ENCODE measurements around the gene ATP5PB.
A peak's percentile ranks its signal among the peaks of the same experiment; 100 is the strongest.

The ATP5PB gene, protein sequence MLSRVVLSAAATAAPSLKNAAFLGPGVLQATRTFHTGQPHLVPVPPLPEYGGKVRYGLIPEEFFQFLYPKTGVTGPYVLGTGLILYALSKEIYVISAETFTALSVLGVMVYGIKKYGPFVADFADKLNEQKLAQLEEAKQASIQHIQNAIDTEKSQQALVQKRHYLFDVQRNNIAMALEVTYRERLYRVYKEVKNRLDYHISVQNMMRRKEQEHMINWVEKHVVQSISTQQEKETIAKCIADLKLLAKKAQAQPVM

GRCh38 chr1:111448918-111449702 is at the start of gene ATP5PB, which contains the start of gene WDR77:
Gene ATP5PB, plus strand, starts transcription at chr1:111449464. Its CDS starts 78 bp downstream, at chr1:111449542.
Gene WDR77, minus strand, starts transcription at chr1:111449256. Its CDS starts 87 bp downstream, at chr1:111449169.
- peak within 1 kb of the TSS; percentile 88 for H3K4me3 ChIP-seq (ENCODE audit: low read depth, low read length)

DNA sequence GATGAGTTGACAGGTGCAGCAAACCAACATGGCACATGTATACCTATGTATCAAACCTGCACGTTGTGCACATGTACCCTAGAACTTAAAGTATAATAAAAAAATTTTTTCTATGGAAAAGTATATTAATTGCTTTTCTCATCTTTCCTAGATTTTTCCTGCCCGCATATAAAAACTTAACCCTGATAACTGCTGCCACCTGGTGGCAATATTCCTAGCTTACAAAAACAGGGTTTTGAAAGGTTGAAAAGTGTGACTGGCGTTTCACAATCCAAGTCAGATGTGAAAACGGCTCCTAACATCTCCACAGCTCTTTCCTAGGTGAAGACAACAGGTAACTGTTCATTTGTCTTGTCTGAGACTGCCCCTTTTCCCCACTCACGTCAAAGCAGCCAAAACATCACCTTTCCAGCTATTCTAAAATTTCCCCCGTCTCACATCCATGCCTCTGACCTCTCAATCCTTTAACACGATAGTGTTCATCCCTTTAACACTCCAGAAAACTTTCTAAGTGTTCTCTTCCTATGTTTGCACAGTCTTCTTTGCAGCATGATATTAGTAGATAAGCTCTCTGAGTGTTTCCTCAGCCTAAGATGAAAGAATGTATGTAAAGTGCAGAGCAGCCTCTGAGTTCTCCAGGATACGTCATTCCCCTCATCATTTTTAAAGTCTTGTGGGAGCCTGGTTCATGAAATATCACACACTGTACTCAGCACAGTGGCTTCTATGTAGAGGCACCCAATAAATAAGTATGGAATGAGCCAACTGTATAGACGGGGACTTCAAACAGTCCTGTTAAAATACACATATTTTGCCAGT is 49.3 kb upstream of the ATP5PB start:
- H3K4me3 ChIP-seq (ENCODE audit: low read depth, low read length) = no peak overlapping the region

DNA sequence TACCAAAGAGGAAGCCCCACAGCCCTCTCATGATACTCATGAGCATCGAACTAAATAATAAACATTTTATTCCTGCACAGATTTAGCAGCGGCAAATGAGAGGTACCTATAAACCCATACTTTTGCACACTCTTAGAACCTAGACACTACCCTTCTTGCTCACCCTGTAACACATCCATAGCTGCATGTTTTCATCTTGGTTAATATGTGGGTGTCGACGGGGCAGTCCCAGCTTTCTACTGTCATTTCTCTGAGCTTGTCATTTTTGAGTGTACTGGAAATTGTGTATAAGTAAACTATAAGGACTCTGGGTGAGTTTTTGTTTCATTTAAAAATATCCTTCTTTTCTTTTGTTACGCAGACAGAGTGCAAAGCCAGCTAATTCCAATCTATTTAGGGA is 47.2 kb upstream of the ATP5PB start:
- H3K4me3 ChIP-seq (ENCODE audit: low read depth, low read length) = no peak overlapping the region

DNA sequence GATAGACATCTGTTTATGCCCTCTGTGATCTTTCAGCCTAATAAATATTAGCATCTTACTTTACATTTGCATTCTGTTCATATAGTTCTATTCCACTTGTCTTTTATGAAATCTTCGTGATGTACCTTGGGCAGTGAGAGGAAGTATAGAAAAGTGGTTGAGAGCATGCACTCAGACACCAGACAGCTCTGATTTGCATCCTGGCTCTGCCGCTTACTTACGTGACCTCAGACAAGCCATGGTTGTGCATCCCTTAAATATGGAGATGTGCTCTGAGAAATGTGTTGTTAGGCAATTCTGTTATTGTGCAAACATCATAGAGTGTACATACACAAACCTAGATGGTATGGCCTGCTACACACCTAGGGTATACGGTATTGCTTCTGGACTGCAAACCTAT is 44.7 kb upstream of the ATP5PB start:
- no peak overlapping the region for H3K4me3 ChIP-seq (ENCODE audit: low read depth, low read length)

DNA sequence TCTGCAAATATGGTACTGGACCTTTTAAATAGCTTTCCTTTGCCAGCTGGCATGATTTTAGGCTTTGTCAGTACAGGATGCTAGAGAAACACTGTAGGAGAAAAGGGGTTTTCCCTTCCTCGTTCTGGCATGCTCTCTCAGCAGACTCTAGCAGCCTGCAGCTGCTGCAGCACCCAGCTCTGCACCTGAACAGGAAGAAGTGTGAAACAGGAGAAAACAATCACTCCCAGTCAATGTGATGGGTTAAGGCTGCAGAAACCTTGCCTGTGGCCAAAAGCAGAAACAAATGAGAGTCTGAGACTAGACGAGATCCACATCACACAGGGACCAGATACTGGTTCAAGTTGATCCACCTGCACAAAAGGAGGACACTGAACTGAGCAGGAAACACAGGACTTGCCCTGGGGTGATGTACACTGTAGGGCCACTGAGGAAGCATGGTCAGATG is 42.9 kb upstream of the ATP5PB start:
- no peak overlapping the region for H3K4me3 ChIP-seq (ENCODE audit: low read depth, low read length)

DNA sequence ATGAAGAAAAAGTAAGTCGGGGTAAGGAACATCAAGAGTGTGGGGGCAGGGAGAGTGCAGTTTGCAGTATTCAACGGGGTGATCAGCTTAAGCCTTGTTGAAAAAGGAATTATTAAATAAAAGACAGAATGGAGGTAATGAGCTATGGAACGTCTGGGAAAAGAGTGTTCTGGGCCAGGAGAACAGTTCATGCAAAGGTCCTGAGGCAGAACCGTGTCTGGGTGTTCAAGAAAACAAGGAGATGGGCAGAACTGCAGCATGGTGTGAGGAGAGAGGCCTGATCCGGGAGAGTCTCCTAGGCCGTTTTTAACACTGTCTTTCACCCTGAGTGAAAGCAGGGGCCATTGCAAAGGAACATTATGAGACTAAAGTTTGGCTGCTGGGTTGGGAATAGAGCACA is 42.0 kb upstream of the ATP5PB start:
- no peak overlapping the region for H3K4me3 ChIP-seq (ENCODE audit: low read depth, low read length)

- H3K4me3 ChIP-seq (ENCODE audit: low read depth, low read length) = no peak overlapping the region
Measured at GRCh38 chr1:111412839-111413238, 36.4 kb upstream of the ATP5PB start.

DNA sequence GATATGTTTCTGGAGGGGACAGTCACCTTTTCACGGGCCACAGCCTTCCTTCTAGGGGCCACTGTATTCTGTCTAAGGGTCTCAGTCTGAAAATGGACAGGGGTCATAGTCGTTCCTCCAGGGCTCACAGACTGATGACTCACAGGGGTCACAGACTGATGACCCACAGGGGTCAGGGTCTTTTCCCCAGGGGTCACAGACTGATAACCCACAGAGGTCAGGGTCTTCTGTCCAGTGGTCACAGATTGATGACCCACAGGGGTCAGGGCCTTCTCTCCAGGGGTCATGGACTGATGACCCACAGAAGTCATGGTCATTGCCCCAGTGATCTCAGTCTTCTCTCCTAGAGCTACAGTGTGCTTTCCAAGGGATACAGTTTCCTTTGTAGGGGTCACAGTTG is 34.5 kb upstream of the ATP5PB start:
- H3K4me3 ChIP-seq (ENCODE audit: low read depth, low read length) = no peak overlapping the region

DNA sequence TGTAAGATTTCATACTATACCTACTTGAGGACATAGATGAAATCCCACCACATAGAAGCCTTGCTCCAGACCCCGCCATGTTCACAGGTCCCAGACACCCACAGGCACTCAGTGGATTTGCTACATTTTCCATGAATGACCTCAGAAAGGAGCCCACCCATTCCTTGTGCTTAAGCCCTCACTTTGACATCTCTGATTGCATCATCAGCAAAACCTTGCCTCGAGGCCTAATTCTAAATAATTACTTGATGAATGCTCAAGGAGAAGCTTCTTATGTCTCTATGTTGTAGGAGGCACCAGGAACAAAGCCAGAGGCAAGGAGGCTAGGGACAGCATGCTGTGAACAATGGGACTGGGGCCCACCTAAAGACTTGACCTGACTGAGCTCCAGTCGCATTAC is 33.8 kb upstream of the ATP5PB start:
- no peak overlapping the region for H3K4me3 ChIP-seq (ENCODE audit: low read depth, low read length)

DNA sequence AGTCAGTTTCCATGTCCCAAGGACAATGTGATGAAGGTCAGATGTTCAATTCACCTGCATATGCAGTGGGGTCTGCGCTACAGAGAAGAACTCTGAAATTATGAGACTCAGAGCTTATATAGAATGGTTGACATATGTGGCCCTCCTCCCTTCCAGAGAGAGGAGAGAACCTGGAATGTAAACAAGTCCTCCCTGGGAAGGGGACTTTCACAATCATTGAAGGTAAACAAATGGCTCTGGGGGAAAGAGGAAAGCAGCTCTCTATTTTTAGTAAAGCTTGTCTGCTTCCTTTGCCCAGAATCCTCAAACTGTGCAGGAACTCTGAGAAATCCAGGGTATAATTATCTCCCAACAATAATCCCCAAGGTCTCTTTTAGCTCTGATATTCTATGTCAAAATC is 31.5 kb upstream of the ATP5PB start:
- H3K4me3 ChIP-seq (ENCODE audit: low read depth, low read length) = no peak overlapping the region

- H3K4me3 ChIP-seq (ENCODE audit: low read depth, low read length) = no peak overlapping the region
Measured at GRCh38 chr1:111419037-111419436, 30.2 kb upstream of the ATP5PB start.

DNA sequence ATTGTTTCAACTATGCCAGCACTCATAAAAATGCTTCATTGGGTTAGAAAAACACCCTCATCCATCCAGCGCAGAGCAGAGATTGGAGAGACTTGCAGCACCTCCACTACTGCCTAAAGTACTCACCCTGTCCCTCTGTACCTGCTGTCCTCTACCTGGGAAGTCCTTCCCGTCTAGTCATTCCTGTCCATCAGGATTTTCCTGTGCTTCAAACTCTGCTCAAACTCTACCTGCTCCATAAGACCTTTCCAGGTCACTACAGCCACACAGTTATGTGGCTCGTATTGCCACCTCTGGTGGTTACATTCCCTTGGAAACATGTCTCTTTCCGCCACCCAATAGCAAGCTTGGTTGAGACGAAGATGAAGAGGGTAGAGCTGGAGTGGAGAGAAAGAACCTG is 28.9 kb upstream of the ATP5PB start:
- H3K4me3 ChIP-seq (ENCODE audit: low read depth, low read length) = no peak overlapping the region

DNA sequence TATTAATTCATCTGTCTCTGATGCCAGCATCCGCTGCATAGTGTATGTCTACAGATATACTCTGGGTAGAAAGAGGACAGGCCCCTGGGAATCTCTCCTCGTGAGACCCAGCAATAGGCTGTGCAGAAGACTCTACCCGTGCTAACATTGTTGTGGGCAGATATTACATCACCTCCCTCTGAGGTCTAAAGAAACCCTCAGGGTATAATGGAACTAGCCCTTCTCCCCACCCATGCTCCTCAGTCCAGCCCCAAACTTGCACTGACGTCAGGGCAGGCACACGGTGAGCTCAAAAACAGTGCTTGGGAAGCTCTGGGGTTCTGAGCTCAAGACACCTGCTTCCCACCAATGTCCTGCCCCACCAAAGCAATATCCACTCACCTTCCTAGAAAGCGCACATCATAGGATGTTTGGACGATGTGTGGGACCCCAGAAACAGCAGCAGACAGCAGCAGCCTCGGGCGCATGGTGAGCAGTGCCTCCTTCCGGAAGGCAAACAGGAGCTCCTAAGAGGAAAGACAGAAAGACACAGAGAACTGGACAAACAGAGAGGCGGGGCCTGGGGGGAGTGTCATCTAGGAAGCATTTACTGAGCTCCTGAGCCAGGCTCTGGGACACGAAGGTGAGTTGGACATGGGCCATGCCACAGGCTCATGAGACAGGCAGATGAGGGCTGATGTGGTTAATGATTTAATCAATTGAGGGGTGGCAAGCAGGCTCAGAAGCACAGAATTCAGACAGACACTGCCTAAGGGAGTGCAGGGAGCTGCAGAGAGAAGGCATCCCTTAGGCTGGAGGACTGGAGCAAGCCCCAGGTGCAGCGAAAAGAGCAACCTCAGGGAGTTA is 26.5 kb upstream of the ATP5PB start:
- H3K4me3 ChIP-seq (ENCODE audit: low read depth, low read length) = no peak overlapping the region

- no peak overlapping the region for H3K4me3 ChIP-seq (ENCODE audit: low read depth, low read length)
Measured at GRCh38 chr1:111424281-111424680, 25.0 kb upstream of the ATP5PB start.

- no peak overlapping the region for H3K4me3 ChIP-seq (ENCODE audit: low read depth, low read length)
Measured at GRCh38 chr1:111436726-111437125, 12.5 kb upstream of the ATP5PB start.

DNA sequence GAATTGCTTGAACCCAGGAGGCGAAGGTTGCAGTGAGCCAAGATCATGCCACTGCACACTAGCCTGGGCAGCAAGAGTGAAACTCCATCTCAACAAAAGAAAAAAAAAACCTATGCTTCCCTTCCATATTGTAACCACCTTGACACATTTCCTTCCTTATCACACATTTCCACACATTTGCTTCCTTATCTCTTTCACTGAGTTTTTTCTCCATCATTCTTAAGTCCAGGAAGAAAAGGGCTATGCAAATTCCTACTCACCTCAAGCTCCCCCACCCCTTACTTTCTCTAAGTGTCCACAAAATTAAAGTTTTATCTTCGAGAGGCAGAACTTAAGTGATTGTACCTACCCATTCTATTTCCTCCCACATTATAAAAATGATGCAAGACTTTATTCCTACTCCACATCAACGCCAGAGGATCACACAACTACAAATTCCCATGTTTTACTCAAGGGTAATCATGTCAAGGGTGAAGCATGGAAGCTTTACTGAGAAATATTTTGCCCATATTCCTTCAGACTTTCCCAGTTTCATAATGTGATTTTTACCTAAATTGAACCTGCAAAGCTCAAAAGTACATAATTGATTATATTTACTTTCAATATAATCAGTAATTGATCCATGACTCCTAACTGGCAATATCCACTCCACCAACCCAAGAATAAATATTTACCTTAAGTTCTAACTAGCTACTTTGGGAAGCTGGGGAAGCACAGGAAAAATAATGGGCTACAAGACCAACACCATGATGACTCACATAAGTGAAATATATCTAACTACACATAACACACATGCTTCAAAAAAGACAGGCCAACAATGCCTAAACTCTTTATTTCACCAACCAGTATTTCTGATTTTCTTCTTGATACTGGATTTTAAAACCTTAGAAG is 9.6 kb upstream of the ATP5PB start:
- H3K4me3 ChIP-seq (ENCODE audit: low read depth, low read length) = no peak overlapping the region

GRCh38 chr1:111441573-111442192 is 7.6 kb upstream of the ATP5PB start:
- no peak overlapping the region for H3K4me3 ChIP-seq (ENCODE audit: low read depth, low read length)

GRCh38 chr1:111442457-111442856 is 6.8 kb upstream of the ATP5PB start:
- no peak overlapping the region for H3K4me3 ChIP-seq (ENCODE audit: low read depth, low read length)

DNA sequence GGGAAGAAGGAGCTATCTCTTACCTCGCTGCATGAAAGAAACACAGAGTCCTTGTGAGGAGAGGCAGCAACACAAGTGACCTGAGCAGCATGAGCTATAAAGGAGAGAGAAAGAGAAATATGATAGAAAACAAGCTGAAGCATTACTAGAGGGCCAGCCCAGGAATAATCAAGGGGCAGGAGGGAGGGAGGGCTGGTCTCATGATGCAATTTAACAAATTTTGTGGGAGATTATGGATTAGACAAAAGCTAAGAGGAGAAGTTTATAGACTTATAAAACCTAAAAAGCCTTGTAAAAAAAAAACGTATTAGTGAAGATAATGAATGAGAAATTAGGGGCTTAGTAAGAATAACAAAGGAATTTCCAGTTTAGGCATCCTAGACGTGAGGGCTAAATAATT is 5.2 kb upstream of the ATP5PB start:
- H3K4me3 ChIP-seq (ENCODE audit: low read depth, low read length) = no peak overlapping the region
